ENCODE measurements around the gene INO80.

INO80 gene

DNA sequence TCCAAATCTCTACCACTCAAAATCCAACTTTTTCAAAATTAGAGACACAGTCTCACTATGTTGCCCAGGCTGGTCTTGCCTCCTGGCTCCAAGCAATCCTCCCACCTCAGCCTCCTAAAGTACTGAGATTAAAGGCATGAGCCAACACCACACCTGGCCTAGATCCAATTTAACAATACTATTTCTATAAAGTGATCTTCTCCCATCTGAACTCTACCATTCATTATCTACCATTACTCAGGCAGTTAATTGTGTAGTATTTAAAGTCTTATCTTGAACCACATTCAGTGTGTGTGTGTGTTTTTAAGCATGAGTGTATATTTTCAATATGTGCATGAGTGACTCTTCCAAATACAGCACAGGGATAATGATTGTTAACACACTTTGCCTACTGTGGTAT is 77.0 kb downstream of the INO80 start:
- DNase-seq, result no peak

GRCh38 chr15:41032079-41032328 is 84.1 kb downstream of the INO80 start:
- DNase-seq, result no peak

- no peak for DNase-seq
These were observed 84.6 kb downstream of the INO80 start for GRCh38 chr15:41031232-41032078.

- no peak for DNase-seq
These were observed 87.2 kb downstream of the INO80 start for GRCh38 chr15:41028853-41029252.

DNA sequence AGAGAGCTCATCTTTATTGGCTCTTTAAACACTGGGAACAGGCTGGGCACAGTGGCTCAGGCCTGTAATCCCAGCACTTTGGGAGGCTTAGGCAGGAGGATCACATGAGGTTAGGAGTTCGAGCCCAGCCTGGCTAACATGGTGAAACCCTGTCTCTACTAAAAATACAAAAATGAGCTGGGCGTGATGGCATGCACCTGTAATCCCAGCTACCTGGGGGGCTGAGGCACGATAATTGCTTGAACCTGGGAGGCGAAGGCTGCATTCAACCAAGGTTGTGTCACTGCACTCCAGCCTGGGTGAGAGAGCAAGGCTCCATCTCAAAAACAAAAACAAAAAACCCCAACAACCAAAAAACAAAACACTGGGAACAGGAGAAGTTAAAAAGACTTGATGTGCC is 90.7 kb downstream of the INO80 start:
- no peak for DNase-seq

DNA sequence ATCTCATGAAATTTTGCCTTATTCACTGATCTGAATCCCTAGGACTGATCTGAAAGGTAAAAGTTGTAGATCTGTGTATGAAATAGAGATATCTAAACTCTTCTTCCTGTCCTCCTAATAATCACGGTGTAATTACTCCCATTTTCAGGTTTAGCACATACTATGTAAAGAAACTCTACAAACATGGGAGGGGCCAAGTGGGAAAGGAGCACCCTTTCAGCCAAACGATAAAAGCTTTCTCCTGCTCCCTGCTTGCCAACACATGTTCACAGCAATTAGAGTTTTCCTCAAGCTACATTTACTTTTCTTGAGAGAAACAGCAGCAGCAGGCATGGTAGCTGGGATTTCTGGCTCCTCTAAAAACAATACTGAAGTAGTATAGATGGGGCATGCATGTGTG is 91.2 kb downstream of the INO80 start:
- DNase-seq, result no peak

DNA sequence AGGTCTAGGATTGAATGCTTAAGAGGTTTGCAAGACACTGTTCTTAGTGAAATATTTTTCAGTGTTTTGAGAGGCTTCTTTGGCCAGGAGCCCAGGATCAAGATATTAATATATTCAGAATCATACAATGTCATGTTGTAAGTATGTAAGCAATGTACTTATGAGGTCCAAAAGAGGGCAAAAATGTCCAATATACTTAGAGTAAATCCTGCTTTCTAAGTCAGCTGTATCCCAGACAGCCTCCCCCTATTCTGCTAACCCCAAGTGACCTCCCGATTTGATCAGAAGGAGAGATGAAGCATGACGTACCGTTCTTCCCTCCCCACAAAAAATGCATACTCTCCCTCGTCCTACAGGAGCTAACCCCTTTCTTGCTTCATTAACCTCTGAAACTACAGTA is 91.9 kb downstream of the INO80 start:
- DNase-seq, result no peak

DNA sequence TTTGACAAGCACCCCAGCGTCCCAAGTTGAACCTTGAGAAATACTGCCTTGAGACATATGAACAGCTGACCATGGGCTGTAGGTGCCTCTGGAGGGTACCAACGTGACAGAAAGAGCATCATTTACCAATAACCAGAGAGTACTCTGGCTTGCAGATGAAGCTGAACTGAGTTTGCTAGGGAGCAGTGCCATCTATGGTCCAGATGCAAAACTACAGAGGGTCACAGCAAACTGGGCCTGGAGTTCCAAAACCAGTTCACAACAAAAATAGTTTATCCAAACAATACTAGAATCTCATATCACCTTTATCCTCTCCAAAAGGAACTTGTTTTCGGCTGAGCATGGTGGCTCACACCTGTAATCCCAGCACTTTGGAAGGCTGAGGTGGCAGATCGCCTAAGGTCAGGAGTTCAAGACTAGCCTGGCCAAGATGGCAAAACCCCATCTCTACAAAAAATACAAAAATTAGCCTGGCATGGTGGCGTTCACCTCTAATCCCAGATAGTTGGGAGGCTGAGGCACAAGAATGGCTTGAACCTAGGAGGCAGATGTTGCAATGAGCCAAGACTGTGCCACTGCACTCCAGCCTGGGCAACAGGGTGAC is 93.5 kb downstream of the INO80 start:
- DNase-seq, result peak; percentile 66

GRCh38 chr15:41020829-41021228 is 95.3 kb downstream of the INO80 start:
- no peak for DNase-seq

GRCh38 chr15:41020311-41020710 is 95.8 kb downstream of the INO80 start:
- DNase-seq, result no peak

DNA sequence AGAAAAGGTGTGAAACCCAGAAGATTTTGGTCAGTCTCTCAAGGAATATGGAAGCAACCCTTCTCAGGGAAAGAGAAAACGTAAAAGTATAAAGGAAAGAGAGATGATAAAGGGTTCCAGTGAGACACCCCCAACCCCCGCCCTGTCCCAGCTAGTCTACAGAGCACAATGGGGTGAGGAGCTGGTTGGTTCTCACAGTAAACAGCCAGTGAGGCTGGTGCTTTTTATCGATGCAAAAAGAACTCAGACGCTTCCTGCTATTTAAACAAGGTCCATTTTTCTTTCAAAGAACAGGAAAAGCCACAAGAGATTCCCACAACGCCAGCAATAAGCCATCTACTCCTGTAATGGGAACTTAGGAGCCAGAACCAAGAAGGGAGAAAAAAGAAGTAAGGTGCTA is 96.9 kb downstream of the INO80 start:
- DNase-seq, result no peak

DNA sequence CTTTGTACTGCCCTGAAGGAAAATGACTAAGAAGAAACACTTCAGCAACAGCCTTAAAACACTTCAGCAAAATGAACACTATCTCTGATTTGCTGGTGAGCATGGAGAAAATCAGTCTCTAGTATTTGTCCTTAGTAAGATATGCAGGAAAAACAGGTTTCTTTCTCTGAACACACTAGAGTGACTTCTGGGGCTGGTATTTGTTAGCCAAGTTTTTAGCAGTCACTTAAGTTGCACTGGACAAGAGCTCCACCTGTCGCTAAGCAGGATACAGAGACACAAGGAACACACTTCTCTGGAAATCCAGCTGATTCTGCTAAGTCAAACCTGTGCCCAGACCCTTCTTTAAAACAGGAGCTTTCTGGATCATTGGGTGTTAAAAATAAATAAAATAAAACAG is 97.5 kb downstream of the INO80 start:
- DNase-seq, result no peak

DNA sequence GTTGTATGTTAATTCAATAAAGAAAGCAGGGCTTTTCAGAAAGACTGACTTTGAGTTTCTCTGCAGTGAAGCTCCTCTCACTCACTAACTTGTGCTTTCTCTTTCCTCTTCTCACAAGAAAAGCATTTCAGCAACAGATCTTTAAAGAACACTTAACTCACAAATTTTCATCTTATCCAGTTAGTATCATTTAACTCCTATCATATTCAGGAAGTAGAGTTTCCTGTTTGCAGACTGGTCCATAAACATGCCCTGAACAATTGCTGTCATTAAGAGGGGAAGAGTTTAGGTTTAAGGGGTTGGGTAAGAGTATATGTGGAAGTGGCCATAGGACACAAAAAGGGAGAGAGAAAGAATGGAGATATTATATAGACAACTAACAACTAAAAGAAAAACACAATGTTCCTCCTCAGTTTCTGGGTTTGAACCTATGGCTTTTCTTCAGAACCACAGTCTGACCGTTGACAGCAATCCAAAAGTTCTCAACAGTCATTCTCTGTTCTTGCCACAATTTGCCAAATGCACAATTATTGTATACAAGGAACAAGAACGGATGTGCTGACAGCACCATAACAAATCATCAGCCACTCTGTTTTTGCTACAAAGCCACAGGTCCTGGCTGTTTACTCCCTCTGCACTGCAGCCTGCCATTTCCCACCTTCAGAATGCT is 98.9 kb downstream of the INO80 start:
- DNase-seq, result no peak

- no peak for DNase-seq
These were observed 102.2 kb downstream of the INO80 start for GRCh38 chr15:41013691-41014414.

GRCh38 chr15:41011055-41011815 is 104.8 kb downstream of the INO80 start:
- no peak for DNase-seq

DNA sequence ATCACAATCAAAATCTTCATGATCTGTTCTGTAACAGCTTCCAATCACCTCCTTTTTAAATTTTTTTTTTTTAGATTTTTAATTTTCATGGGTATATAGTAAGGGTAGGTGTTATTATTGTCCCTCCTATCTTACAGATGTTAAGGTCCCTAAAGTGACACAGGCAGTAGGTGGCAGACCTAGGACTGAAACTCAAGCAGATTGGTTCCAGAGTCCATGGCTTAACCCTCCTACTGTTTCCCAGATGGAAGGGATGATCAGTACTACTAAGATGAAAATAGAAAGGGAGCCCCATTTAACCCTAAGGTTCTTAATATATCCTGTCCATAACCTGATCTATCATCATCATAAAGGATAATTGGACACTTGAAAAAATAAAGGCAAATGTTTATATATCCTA is 105.7 kb downstream of the INO80 start:
- DNase-seq, result no peak

GRCh38 chr15:41006479-41006878 is 109.6 kb downstream of the INO80 start:
- no peak for DNase-seq

- no peak for DNase-seq
These were observed 111.6 kb downstream of the INO80 start for GRCh38 chr15:41004490-41004889.

GRCh38 chr15:41001524-41002214 is 114.4 kb downstream of the INO80 start:
- DNase-seq, result no peak

DNA sequence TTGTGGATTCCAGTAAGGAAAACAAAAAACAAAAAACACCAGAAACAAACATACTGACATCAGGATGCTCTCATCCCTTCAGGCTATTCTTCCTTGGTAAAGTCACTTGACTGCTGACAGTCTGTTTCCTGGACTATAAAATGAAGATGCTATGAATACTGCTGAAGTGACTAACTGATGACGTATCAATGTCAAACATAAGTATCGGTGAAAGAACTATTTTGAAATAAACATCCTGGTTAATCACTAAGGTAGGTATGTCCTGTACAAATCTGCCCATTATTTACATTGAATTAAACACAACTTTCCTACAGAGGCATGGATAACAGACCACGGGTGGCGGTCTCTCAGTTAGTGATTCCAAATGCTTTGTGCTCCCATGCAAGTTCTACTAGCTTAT is 116.9 kb downstream of the INO80 start:
- DNase-seq, result no peak

- DNase-seq, result no peak
These were observed 120.4 kb downstream of the INO80 start for GRCh38 chr15:40995656-40996055.

- no peak for DNase-seq
These were observed 123.3 kb downstream of the INO80 start for GRCh38 chr15:40992825-40993224.
